ENCODE data around the gene MAPK4. TPM values are rescaled to one million over a fixed set of nuclear protein-coding genes. Genes with fewer than 3 reads are reported as not detected.
"Not testable (repeated sequence)": the region's sequence is repeated elsewhere in the genome, so short reads cannot be mapped to it uniquely, and the experiment has no call there.

The MAPK4 gene
- total RNA-seq, 3 donors from 2014 or later = 0.64 to 1.9 (median 1.3) TPM

DNA sequence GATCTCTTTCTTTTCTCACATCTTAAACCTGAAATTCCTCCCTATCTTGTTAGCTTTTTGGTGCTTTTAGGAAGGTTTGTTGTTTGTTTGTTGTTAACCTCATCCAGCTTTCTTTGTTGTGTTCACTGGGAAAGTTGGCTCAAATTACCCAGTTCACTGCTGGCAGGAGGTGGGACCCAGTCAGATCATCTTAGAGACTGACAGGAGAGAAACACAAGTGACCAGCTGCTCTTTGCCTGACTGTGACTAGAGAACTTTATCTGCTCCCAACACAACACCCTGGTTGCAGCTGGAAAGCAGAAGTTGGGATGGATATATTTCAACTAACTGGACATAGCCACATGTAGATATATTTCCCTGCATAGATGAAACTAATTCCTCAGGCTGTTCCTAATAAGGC lies 10.0 kb downstream of the MAPK4 start:
- DNase-seq (ENCODE audit: low spot score in 2 of 2) = no peak
- Histone ChIP-seq H3K4me3 (no peak overlapping the region), H3K27me3 (peaks cover 0 to 7% of the 10 kb centered on the region in 2 donors), H3K9me3 (no peaks in the 10 kb centered on the region), H3K27ac (no peak overlapping the region), H3K4me1 (no peaks in the 10 kb centered on the region), H3K36me3 (no peaks in the 10 kb centered on the region)
- TF ChIP-seq POLR2AphosphoS5 (IDR thresholded peaks at IDR 0.05) (no peak), POLR2A (IDR thresholded peaks at IDR 0.05) (no peak)
- TF ChIP-seq, protein P1, sequence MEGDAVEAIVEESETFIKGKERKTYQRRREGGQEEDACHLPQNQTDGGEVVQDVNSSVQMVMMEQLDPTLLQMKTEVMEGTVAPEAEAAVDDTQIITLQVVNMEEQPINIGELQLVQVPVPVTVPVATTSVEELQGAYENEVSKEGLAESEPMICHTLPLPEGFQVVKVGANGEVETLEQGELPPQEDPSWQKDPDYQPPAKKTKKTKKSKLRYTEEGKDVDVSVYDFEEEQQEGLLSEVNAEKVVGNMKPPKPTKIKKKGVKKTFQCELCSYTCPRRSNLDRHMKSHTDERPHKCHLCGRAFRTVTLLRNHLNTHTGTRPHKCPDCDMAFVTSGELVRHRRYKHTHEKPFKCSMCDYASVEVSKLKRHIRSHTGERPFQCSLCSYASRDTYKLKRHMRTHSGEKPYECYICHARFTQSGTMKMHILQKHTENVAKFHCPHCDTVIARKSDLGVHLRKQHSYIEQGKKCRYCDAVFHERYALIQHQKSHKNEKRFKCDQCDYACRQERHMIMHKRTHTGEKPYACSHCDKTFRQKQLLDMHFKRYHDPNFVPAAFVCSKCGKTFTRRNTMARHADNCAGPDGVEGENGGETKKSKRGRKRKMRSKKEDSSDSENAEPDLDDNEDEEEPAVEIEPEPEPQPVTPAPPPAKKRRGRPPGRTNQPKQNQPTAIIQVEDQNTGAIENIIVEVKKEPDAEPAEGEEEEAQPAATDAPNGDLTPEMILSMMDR (IDR thresholded peaks at IDR 0.05) = no peak
- intact Hi-C loops (cut with DNase I; ENCODE audit: low total_unique reads) = no loop called here

DNA sequence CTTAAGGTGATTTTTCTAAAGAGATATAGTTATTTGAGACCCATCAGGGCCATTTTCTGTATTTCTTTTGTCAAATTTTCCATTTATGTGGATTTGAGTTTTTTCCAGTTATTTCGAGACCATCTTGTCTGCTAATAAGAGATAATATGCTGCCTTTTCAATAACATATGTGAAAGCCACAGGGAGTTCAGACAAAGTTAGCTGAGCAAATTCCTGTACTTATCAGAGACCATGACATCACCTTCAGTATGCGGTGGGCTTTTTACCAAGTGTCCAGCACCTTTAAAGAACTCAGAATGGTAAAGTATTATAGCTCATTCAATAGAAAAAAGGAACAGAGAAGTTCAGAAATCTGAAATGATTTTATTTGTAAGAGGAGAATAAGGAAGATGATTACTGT lies 11.7 kb downstream of the MAPK4 start:
- Histone ChIP-seq H3K36me3 (no peaks in the 10 kb centered on the region), H3K4me1 (no peaks in the 10 kb centered on the region), H3K27ac (no peak overlapping the region), H3K27me3 (no peaks in the 10 kb centered on the region), H3K9me3 (no peaks in the 10 kb centered on the region), H3K4me3 (no peak overlapping the region)
- DNase-seq (ENCODE audit: low spot score in 2 of 2) = no peak
- TF ChIP-seq, protein P1 (IDR thresholded peaks at IDR 0.05) = no peak
- TF ChIP-seq POLR2AphosphoS5 (IDR thresholded peaks at IDR 0.05) (no peak), POLR2A (IDR thresholded peaks at IDR 0.05) (no peak)
- intact Hi-C loops (cut with DNase I; ENCODE audit: low total_unique reads) = no loop called here

- DNase-seq (ENCODE audit: low spot score in 2 of 2); H3K36me3 ChIP-seq; intact Hi-C loops (cut with DNase I; ENCODE audit: low total_unique reads); H3K27me3 ChIP-seq; H3K27ac ChIP-seq; H3K4me3 ChIP-seq; H3K9me3 ChIP-seq; H3K4me1 ChIP-seq: not testable (repeated sequence)
Measured at GRCh38 chr18:50573196-50573595, 13.3 kb downstream of the MAPK4 start.

DNA sequence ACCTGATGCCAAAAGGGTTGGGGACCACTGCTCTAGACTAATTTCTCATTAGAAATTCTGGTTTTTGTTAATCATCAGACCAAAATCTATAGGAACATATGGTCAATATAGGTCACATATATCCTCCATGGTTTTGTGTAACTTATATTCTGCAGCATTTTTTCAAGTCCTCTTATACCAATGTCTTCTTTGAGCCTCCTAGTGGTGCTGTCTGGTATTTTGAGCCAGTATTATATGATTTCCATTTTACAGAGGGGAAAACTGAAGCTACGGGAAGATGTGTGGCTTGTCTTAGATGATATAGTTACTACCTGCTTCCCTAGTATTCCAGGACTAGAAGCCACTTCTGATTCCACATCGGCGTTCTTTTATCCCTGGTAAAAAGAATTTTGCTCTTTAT lies 13.8 kb downstream of the MAPK4 start:
- H3K9me3 ChIP-seq = no peaks in the 10 kb centered on the region

DNA sequence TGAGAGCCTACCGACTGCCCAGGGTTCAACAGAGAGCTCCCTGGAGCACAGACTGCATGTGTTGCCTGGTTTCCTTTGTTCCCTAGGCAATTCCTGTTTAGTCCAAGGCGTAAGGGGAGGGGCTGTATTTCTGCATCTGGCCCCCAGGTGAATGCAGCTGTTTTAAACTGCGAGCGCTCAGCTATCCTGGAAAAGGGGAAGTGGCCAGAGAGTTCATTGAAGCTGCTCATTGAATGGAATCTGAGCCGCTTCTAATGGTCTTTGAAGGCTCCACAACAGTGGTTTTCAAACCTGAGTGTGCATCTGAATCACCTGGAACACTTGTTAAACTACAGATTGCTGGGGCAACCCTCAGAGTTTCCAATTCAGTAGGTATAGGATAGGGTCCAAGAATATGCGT lies 18.1 kb downstream of the MAPK4 start:
- DNase-seq (ENCODE audit: low spot score in 2 of 2) = no peak
- H3K9me3 ChIP-seq = peaks cover 3 to 8% of the 10 kb centered on the region in 2 donors
- TF ChIP-seq POLR2AphosphoS5 (IDR thresholded peaks at IDR 0.05) (no peak), POLR2A (IDR thresholded peaks at IDR 0.05) (no peak)
- TF ChIP-seq, protein P1 (IDR thresholded peaks at IDR 0.05) = no peak
- H3K4me1 ChIP-seq = no peaks in the 10 kb centered on the region
- H3K36me3 ChIP-seq = no peaks in the 10 kb centered on the region
- H3K27me3 ChIP-seq = no peaks in the 10 kb centered on the region
- no peak overlapping the region for H3K27ac ChIP-seq
- no peak overlapping the region for H3K4me3 ChIP-seq
- intact Hi-C loops (cut with DNase I; ENCODE audit: low total_unique reads) = no loop called here

More for the DNA sequence above, 13.8 kb downstream of the MAPK4 start:
- intact Hi-C loops (cut with DNase I; ENCODE audit: low total_unique reads) = no loop called here
- no peak for DNase-seq (ENCODE audit: low spot score in 2 of 2)
- no peaks in the 10 kb centered on the region for H3K4me1 ChIP-seq
- H3K36me3 ChIP-seq = no peaks in the 10 kb centered on the region
- H3K27ac ChIP-seq = no peak overlapping the region
- H3K4me3 ChIP-seq = no peak overlapping the region
- H3K27me3 ChIP-seq = no peaks in the 10 kb centered on the region
- TF ChIP-seq POLR2AphosphoS5 (IDR thresholded peaks at IDR 0.05) (no peak), POLR2A (IDR thresholded peaks at IDR 0.05) (no peak)

- peaks cover 5 to 12% of the 10 kb centered on the region in 2 donors for H3K9me3 ChIP-seq
- H3K27me3 ChIP-seq = no peaks in the 10 kb centered on the region
- no peak overlapping the region for H3K27ac ChIP-seq
- no peak for DNase-seq (ENCODE audit: low spot score in 2 of 2)
- no peaks in the 10 kb centered on the region for H3K4me1 ChIP-seq
- H3K4me3 ChIP-seq = no peak overlapping the region
- intact Hi-C loops (cut with DNase I; ENCODE audit: low total_unique reads) = no loop called here
- H3K36me3 ChIP-seq = no peaks in the 10 kb centered on the region
- TF ChIP-seq, protein P1 (IDR thresholded peaks at IDR 0.05) = no peak
- TF ChIP-seq POLR2A (IDR thresholded peaks at IDR 0.05) (no peak), POLR2AphosphoS5 (IDR thresholded peaks at IDR 0.05) (no peak)
Measured at GRCh38 chr18:50578651-50579050, 18.8 kb downstream of the MAPK4 start.

All from breast epithelium (tissue), 4 donors.